GM10248 (cell line): ENCODE results near the gene BICRAL.
"Not testable (repeated sequence)": the region's sequence is repeated elsewhere in the genome, so short reads cannot be mapped to it uniquely, and the experiment has no call there.

ENCODE experiments used
- CTCF ChIA-PET: fragments of 300-600 bp; sonication (Branson Sonifier 250); formaldehyde crosslinking; extraction: SDS; loops from one replicate; lab custom pipeline; 2021; ENCODE audit warnings: antibody characterized with exemption; lab: Yijun Ruan, JAX
- POLR2A ChIA-PET: fragments of 350-650 bp; sonication (Branson Sonifier 250); formaldehyde crosslinking; extraction: SDS; loops from one replicate; lab custom pipeline; 2020; ENCODE audit warnings: antibody characterized with exemption; lab: Yijun Ruan, JAX
- DNase-seq: peaks from one replicate; pipeline ENCODE4 v3.0.0; 2012; ENCODE audit errors: extremely low spot score
- CTCF ChIP-seq: IDR thresholded peaks from 2 replicates; pipeline ENCODE4 v1.5.1; 2012; ENCODE audit warnings: mild to moderate bottlenecking, low read depth; ENCODE audit errors: extremely low read depth, missing control alignments, control extremely low read depth

BICRAL gene

GRCh38 chr6:42889815-42890214 lies 108.0 kb downstream of the BICRAL start:
- CTCF ChIA-PET, result interaction anchor here (1.6 kb wide), 1 partner anchor 164 kb away, joined by 4 read pairs; no protein-coding TSS in a partner anchor
- POLR2A ChIA-PET, result interaction anchor here (0.7 kb wide), 1 partner anchor 94 kb away, joined by 3 read pairs; no protein-coding TSS in a partner anchor
- DNase-seq, result no peak
- TF ChIP-seq CTCF, result no peak

GRCh38 chr6:42890311-42891198 lies 108.7 kb downstream of the BICRAL start:
- no peak for TF ChIP-seq CTCF
- CTCF ChIA-PET, result interaction anchor here (1.0 to 2.6 kb wide), 7 partner anchors 9 to 343 kb away, joined by 3 to 14 read pairs (median 4); no protein-coding TSS in a partner anchor
- POLR2A ChIA-PET, result interaction anchor here (1.0 kb wide), 1 partner anchor 8 kb away, joined by 3 read pairs; no protein-coding TSS in a partner anchor
- peak; percentile 94 for DNase-seq

- no peak for TF ChIP-seq CTCF
- ChIA-PET POLR2A (interaction anchor here (1.0 kb wide), 1 partner anchor 9 kb away, joined by 3 read pairs; no protein-coding TSS in a partner anchor), CTCF (interaction anchor here (1.0 to 2.6 kb wide), 7 partner anchors 10 to 344 kb away, joined by 3 to 14 read pairs (median 4); no protein-coding TSS in a partner anchor)
- DNase-seq, result no peak
Observed at GRCh38 chr6:42891199-42891722, 109.4 kb downstream of the BICRAL start.

GRCh38 chr6:42894041-42894828 lies 112.4 kb downstream of the BICRAL start:
- CTCF ChIA-PET, result interaction anchor here (1.3 kb wide), 1 partner anchor 140 kb away, joined by 3 read pairs; no protein-coding TSS in a partner anchor
- DNase-seq, POLR2A ChIA-PET: not testable (repeated sequence)

GRCh38 chr6:42896178-42896719 lies 114.4 kb downstream of the BICRAL start:
- DNase-seq, result no peak
- ChIA-PET CTCF (interaction anchor here (1.3 kb wide), 1 partner anchor 235 kb away, joined by 4 read pairs; no protein-coding TSS in a partner anchor), POLR2A (no interaction called here)
- no peak for TF ChIP-seq CTCF

GRCh38 chr6:42898891-42899361 lies 117.1 kb downstream of the BICRAL start:
- ChIA-PET CTCF (interaction anchor here (1.0 to 1.9 kb wide), 5 partner anchors 12 to 245 kb away, joined by 3 to 4 read pairs (median 4); no protein-coding TSS in a partner anchor), POLR2A (no interaction called here)

More at GRCh38 chr6:42898891-42899361, 117.1 kb downstream of the BICRAL start:
- TF ChIP-seq CTCF, result peak; percentile 71
- no peak for DNase-seq
